ENCODE data around the gene GNA12.

GRCh38 chr7:2812114-2812487, 32.0 kb downstream of the GNA12 start:
- TF ChIP-seq CTCF (IDR thresholded peaks at IDR 0.05): no peak
- no peak for TF ChIP-seq POLR2A (IDR thresholded peaks at IDR 0.05)
